GM23248 (cell line): ENCODE data around the gene TSPAN9. TPM values are rescaled to one million over a fixed set of nuclear protein-coding genes. Genes with fewer than 3 reads are reported as not detected.

Experiments
- DNase-seq: peaks from one replicate; pipeline ENCODE4 v3.0.0-alpha.2; 2015
- H2AFZ ChIP-seq: fragments of 200-600 bp; sonication (generic); 2 replicates; pipeline ENCODE4 v1.6.1; 2016; ENCODE audit warnings: antibody characterized with exemption
- H3F3A ChIP-seq: fragments of 200-600 bp; sonication (generic); 2 replicates; pipeline ENCODE4 v1.6.1; 2016; ENCODE audit warnings: mild to moderate bottlenecking, antibody characterized with exemption, mixed run types; ENCODE audit not compliant: insufficient read depth
- H3K27ac ChIP-seq: fragments of 200-600 bp; sonication (generic); 2 replicates; pipeline ENCODE4 v1.5.1; 2016; ENCODE audit warnings: mild to moderate bottlenecking
- H3K27me3 ChIP-seq: fragments of 200-600 bp; sonication (generic); replicated peaks from 2 replicates; pipeline ENCODE4 v1.6.1; 2016; ENCODE audit warnings: mild to moderate bottlenecking; ENCODE audit not compliant: insufficient read depth
- H3K36me3 ChIP-seq: fragments of 200-600 bp; sonication (generic); 2 replicates; pipeline ENCODE4 v1.6.1; 2016; ENCODE audit warnings: low read depth, mild to moderate bottlenecking
- H3K4me1 ChIP-seq: fragments of 200-600 bp; sonication (generic); 2 replicates; pipeline ENCODE4 v1.6.1; 2016; ENCODE audit warnings: mild to moderate bottlenecking; ENCODE audit not compliant: insufficient read depth
- H3K4me2 ChIP-seq: fragments of 200-600 bp; sonication (generic); one replicate; pipeline ENCODE4 v1.6.1; 2016; ENCODE audit warnings: mild to moderate bottlenecking; ENCODE audit not compliant: unreplicated experiment
- H3K4me3 ChIP-seq: fragments of 200-600 bp; sonication (generic); 2 replicates; pipeline ENCODE4 v1.5.1; 2016; ENCODE audit warnings: mild to moderate bottlenecking
- H3K79me2 ChIP-seq: fragments of 200-600 bp; sonication (generic); 2 replicates; pipeline ENCODE4 v1.6.1; 2016; ENCODE audit warnings: mild to moderate bottlenecking; ENCODE audit not compliant: insufficient read depth
- H3K9ac ChIP-seq: fragments of 200-600 bp; sonication (generic); 2 replicates; pipeline ENCODE4 v1.6.1; 2016; ENCODE audit warnings: mild to moderate bottlenecking
- H3K9me2 ChIP-seq: fragments of 200-600 bp; sonication (generic); 2 replicates; pipeline ENCODE4 v1.6.1; 2016; ENCODE audit warnings: mixed run types, mild to moderate bottlenecking, moderate library complexity; ENCODE audit not compliant: insufficient read depth
- H3K9me3 ChIP-seq: fragments of 200-600 bp; sonication (generic); one replicate; pipeline ENCODE4 v1.6.1; 2017; ENCODE audit warnings: low read depth
- H4K20me1 ChIP-seq: fragments of 200-600 bp; sonication (generic); 2 replicates; pipeline ENCODE4 v1.6.0; 2016; ENCODE audit not compliant: insufficient read depth
- EZH2 ChIP-seq: fragments of 200-600 bp; sonication (generic); IDR thresholded peaks from 2 replicates; pipeline ENCODE4 v1.6.1; 2018; ENCODE audit warnings: antibody characterized with exemption, mild to moderate bottlenecking; ENCODE audit not compliant: insufficient read depth, poor library complexity, severe bottlenecking
- EZH2phosphoT487 ChIP-seq: fragments of 200-600 bp; sonication (generic); IDR thresholded peaks from 2 replicates; pipeline ENCODE4 v1.6.1; 2018; ENCODE audit warnings: antibody characterized with exemption, moderate library complexity, mild to moderate bottlenecking, low read depth; ENCODE audit not compliant: insufficient read depth
- WGBS, 2 experiments: methylation state at CpG; one replicate each; pipeline ENCODE4 v1.1.6; 2015 to 2017; ENCODE audit warnings: low lambda C conversion rate in 2 of 2, low coverage in 1 of 2; ENCODE audit errors: missing lambda C conversion rate in 2 of 2; 5-methylcytosine and 5-hydroxymethylcytosine counted together
- in situ Hi-C: fragments of 300-500 bp; cut with MboI; formaldehyde crosslinking; loops from 2 replicates; pipeline ENCODE4 v1.15.0; 2020
- polyA plus RNA-seq: library from polyadenylated mRNA; unstranded; fragments of >200 nt; fragmentation: Nextera tagmentation; extraction: Ambion mirVana; gene quantifications from 2 replicates; pipeline ENCODE4 v1.2.1, GENCODE V29; 2016
- total RNA-seq: library from RNA; depleted of rRNA; stranded (reverse); fragments of >200 nt; shearing (Covaris generic); gene quantifications from 2 replicates; pipeline ENCODE4 v1.2.3, GENCODE V29; 2014

The TSPAN9 gene
- total and polyA plus RNA-seq, 2 experiments from 2014 or later = 9.5 to 14.4 TPM

DNA sequence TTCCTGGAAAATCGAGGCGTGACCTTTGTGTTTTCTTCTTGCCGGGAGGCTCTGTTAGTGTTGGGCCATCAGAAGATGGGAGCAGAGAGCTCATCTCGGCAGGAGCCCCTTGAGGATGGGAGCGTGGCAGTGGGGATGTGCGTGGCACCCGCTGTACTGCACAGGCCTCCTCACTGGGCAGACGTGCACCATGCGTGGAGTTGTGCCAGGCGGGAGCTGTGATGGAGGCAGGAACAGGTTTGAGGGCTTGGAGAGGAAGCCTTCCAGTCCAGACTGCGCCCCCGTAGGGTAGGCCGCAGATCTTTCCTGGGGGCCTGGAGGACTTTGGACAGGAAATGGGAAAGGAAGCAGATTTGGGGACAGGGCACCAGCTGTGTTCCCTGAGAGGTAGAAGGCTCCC is 197.5 kb downstream of the TSPAN9 start:
- H3K36me3 ChIP-seq = no peaks in the 10 kb centered on the region
- in situ Hi-C loops = loop anchor here (5.0 kb wide), 1 partner anchor 142 kb away; no protein-coding TSS in a partner anchor
- TF ChIP-seq EZH2phosphoT487 = no peak
- no peak for TF ChIP-seq EZH2

DNA sequence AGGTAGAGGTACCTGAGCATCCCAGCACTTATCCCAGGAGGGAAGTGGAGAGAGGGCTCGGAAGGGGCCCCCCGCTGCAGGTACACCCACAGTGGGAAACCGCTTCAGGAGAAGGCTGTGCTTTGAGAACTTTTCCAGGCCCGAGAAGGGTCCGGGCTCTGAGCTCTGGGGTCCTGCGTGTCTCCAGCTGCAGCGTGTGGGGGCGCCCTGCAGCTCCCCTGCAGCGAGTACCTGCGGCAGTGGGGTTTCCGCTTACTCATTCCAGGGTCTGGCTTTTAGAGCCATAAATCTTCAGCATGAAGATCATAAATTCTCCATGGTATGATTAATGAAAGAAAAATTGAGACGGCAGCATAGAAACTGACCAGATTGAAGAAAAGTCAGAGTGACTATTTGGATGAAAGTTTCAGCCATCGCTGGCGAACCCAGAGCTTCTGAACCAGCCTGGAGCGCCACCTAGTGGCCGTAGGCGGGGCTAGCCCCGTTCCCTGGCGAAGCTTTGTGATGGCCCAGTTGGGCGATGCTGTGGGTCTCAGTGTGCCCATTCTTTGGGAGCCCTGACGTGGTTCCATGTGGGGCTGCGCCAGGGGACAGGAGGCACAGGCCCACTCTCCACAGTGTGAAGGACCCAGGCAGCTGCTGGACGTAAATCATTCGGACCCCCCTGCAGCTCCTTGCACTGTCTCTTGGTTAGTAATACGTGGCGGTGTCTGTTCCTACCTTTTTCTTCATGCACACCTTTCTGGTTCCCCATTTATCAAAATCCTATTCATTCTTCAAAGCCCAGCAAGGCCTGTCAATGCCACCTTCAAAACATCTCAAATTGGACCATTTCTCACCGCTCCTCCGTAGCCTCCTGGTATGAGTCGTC is 198.2 kb downstream of the TSPAN9 start:
- TF ChIP-seq EZH2phosphoT487 (no peak), EZH2 (no peak)
- no peak overlapping the region for H3K4me3 ChIP-seq
- H2AFZ ChIP-seq = no peak overlapping the region
- no peaks in the 10 kb centered on the region for H3K4me1 ChIP-seq
- H3K9me3 ChIP-seq = no peaks in the 10 kb centered on the region
- whole genome bisulfite sequencing, 2 experiments = 43 to 47% methylated on average over 29 of the region's 29 CpGs
- no peak overlapping the region for H3K27ac ChIP-seq
- H3K79me2 ChIP-seq = no peaks in the 10 kb centered on the region
- no peak overlapping the region for H3K9ac ChIP-seq
- H3K9me2 ChIP-seq = no peaks in the 10 kb centered on the region
- no peaks in the 10 kb centered on the region for H3F3A ChIP-seq
- in situ Hi-C loops = loop anchor here (5.0 kb wide), 1 partner anchor 143 kb away; no protein-coding TSS in a partner anchor
- H3K4me2 ChIP-seq = no peak overlapping the region
- DNase-seq = peak; percentile 81
- H4K20me1 ChIP-seq = no peaks in the 10 kb centered on the region
- no peaks in the 10 kb centered on the region for H3K36me3 ChIP-seq
- H3K27me3 ChIP-seq = no peaks in the 10 kb centered on the region

More for the DNA sequence above, 197.5 kb downstream of the TSPAN9 start:
- no peaks in the 10 kb centered on the region for H3K9me2 ChIP-seq
- no peak overlapping the region for H3K4me3 ChIP-seq
- H3K79me2 ChIP-seq = no peaks in the 10 kb centered on the region
- no peaks in the 10 kb centered on the region for H3K9me3 ChIP-seq
- H2AFZ ChIP-seq = no peak overlapping the region
- H3K9ac ChIP-seq = no peak overlapping the region
- no peaks in the 10 kb centered on the region for H3K4me1 ChIP-seq
- H3F3A ChIP-seq = no peaks in the 10 kb centered on the region
- DNase-seq = no peak
- H3K4me2 ChIP-seq = no peak overlapping the region
- 82 to 83% methylated on average over 13 of the region's 13 CpGs for whole genome bisulfite sequencing, 2 experiments
- H3K27ac ChIP-seq = no peak overlapping the region
- H4K20me1 ChIP-seq = no peaks in the 10 kb centered on the region
- no peaks in the 10 kb centered on the region for H3K27me3 ChIP-seq

- TF ChIP-seq EZH2phosphoT487 = no peak
- no peak for TF ChIP-seq EZH2
- H3K27ac ChIP-seq = no peak overlapping the region
- H3K4me3 ChIP-seq = no peak overlapping the region
- no peak overlapping the region for H2AFZ ChIP-seq
- WGBS, 2 experiments = 76 to 79% methylated on average over 14 of the region's 14 CpGs
- no peaks in the 10 kb centered on the region for H3F3A ChIP-seq
- no peaks in the 10 kb centered on the region for H3K79me2 ChIP-seq
- H3K4me1 ChIP-seq = no peaks in the 10 kb centered on the region
- H3K9ac ChIP-seq = no peak overlapping the region
- H3K9me2 ChIP-seq = no peaks in the 10 kb centered on the region
- no peaks in the 10 kb centered on the region for H3K27me3 ChIP-seq
- no peak overlapping the region for H3K4me2 ChIP-seq
- H4K20me1 ChIP-seq = no peaks in the 10 kb centered on the region
- no peaks in the 10 kb centered on the region for H3K9me3 ChIP-seq
- H3K36me3 ChIP-seq = no peaks in the 10 kb centered on the region
- in situ Hi-C loops = loop anchor here (5.0 kb wide), 1 partner anchor 144 kb away; no protein-coding TSS in a partner anchor
- DNase-seq = no peak
These were observed 199.0 kb downstream of the TSPAN9 start for GRCh38 chr12:3276226-3276625.

- no peak overlapping the region for H3K9ac ChIP-seq
- no peak overlapping the region for H3K4me2 ChIP-seq
- no peak overlapping the region for H3K4me3 ChIP-seq
- H3F3A ChIP-seq = no peaks in the 10 kb centered on the region
- no peaks in the 10 kb centered on the region for H3K9me2 ChIP-seq
- no peaks in the 10 kb centered on the region for H3K4me1 ChIP-seq
- H3K79me2 ChIP-seq = no peaks in the 10 kb centered on the region
- no peaks in the 10 kb centered on the region for H4K20me1 ChIP-seq
- no peaks in the 10 kb centered on the region for H3K9me3 ChIP-seq
- TF ChIP-seq EZH2phosphoT487 = no peak
- H3K36me3 ChIP-seq = no peaks in the 10 kb centered on the region
- WGBS, 2 experiments = 79 to 81% methylated on average over 18 of the region's 18 CpGs
- DNase-seq = no peak
- no peaks in the 10 kb centered on the region for H3K27me3 ChIP-seq
- H3K27ac ChIP-seq = no peak overlapping the region
- no peak overlapping the region for H2AFZ ChIP-seq
- in situ Hi-C loops = loop anchor here (5.0 kb wide), 1 partner anchor 145 kb away; no protein-coding TSS in a partner anchor
These were observed 200.2 kb downstream of the TSPAN9 start for GRCh38 chr12:3277306-3277943.
